Amniotic stem cell (primary cell): Measurements from ENCODE around the gene ACSM2B.
"Not testable (repeated sequence)": the region's sequence is repeated elsewhere in the genome, so short reads cannot be mapped to it uniquely, and the experiment has no call there.

Experiments
- DNase-seq: peaks from one replicate; lab custom pipeline; 2025; lab: John Stamatoyannopoulos, UW

Gene ACSM2B

DNA sequence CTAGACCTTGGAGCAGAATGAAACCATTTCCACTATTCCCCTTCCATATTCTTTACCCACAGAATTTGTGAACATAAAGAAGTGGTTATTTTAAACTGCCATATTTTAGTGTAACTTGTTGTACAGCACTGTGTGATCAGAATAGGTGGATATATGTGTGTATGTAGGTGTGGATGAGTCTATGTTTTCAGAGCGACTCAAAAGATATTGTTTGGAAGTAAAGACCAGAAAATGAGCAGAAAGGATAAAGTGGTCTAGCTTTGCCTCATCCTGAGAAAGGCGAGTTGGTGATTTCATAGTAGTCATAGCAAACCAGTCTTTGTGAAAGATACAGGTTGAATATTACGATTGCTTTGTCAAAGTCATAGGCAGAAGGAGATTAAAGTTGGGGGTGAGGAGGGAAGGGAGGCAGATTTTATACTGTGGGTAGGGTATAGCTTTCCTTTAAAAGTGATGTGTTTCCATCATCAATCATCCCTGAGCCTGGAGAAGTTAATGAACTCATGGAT lies 43.8 kb downstream of the ACSM2B start:
- not testable (repeated sequence) for DNase-seq

DNA sequence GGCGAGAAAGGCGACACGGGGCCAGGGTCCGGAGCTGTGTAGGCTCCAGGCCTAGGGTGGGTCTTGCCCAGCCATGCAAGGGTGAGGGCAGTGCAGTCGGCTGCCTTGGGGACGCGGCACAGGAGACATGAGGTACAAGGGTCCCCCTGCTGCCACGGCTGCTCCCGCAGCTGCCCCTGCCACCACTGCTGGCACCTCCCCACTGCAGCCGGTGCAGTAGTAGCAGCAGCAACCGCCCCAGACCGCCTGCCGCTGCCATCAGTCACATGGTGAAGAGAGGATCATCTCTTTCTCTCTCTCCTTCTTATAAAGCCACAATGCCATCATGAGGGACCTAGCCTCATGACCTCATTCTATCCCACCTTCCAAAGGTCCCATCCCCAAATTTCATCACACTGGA lies 44.4 kb downstream of the ACSM2B start:
- DNase-seq: not testable (repeated sequence)

GRCh38 chr16:20520103-20520502 lies 56.1 kb downstream of the ACSM2B start:
- DNase-seq: no peak

DNA sequence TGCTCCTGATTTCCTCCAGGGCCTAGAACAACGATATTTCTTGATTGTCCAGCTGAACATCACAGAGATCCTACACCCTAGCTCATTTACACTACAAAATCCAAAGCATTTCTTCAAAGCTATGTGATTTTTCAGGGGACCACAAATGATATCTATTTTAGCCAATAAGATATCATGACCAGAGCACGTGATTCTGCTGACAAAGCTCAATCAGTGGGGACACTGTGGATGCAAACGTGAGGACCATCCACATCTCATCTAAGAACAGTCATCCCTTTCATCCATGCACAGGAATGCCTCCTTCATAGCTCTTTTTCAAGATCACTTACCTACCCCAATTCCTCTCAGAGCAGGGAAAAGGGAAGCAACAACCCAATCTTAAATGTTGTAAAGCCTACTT lies 56.9 kb downstream of the ACSM2B start:
- DNase-seq: no peak

DNA sequence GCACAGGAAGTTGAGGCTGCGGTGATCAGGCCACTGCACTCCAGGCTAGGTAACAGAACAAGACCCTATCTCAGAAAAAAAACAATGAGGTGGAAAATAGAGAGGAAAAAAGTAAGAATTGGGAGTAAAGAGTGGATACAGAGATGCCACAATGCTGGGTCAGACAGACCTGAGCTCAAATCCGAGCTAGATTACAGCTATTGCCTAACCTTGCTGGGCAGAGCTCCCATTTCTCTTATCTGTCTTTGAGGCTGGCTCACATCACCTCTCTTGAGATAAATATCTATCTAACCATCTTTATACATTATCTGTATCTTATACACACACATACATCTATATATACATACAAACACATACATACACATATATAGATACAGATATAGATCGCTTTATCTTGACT lies 59.0 kb downstream of the ACSM2B start:
- DNase-seq: no peak

DNA sequence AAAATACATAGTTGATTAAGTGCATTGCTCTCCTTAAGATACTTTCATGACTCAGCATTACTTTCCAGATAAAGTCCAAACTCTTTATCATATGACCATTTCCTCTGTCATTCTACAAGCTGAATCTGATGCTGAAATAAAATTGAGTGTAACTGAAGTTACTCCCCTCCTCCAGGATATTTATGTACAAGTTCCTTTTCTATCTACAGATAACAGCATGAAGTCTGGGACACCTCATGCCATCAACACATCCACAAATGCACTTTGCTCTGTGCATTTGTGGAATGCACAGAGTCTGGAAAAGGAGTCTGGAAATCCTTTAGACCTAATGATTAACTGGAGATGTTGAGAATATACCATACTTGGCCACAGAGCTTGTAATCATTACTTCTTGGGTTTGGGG lies 60.5 kb downstream of the ACSM2B start:
- DNase-seq: no peak

GRCh38 chr16:20510323-20510722 lies 65.8 kb downstream of the ACSM2B start:
- DNase-seq: no peak

- DNase-seq: no peak
These were observed 68.9 kb downstream of the ACSM2B start for GRCh38 chr16:20507280-20507679.

DNA sequence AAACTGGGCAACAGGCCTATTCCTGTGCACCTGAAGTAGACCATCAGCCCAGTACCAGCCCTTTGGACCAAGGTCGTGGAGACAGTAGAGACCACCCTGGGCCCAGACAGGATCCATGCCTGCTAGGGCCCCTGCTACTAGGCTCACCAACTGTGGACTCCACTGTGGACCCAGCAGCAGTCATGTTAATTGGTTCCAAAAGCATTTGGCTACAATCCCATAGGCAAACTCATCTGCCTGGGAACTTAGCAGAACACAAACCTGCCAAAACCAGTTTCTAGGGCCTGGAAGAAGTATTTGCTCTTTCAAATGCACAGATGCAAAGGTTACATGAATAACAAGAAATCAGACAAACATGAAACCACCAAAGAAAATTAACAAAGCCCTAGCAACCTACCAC lies 71.7 kb downstream of the ACSM2B start:
- DNase-seq: no peak

DNA sequence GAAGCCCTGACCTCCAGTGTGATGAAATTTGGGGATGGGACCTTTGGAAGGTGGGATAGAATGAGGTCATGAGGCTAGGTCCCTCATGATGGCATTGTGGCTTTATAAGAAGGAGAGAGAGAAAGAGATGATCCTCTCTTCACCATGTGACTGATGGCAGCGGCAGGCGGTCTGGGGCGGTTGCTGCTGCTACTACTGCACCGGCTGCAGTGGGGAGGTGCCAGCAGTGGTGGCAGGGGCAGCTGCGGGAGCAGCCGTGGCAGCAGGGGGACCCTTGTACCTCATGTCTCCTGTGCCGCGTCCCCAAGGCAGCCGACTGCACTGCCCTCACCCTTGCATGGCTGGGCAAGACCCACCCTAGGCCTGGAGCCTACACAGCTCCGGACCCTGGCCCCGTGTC lies 84.7 kb downstream of the ACSM2B start:
- not testable (repeated sequence) for DNase-seq

DNA sequence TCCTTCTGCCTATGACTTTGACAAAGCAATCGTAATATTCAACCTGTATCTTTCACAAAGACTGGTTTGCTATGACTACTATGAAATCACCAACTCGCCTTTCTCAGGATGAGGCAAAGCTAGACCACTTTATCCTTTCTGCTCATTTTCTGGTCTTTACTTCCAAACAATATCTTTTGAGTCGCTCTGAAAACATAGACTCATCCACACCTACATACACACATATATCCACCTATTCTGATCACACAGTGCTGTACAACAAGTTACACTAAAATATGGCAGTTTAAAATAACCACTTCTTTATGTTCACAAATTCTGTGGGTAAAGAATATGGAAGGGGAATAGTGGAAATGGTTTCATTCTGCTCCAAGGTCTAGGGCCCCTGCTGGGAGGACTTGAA lies 85.2 kb downstream of the ACSM2B start:
- DNase-seq: not testable (repeated sequence)
